EH (cell line): ENCODE measurements around the gene EYA2.
"Not testable (repeated sequence)": the region's sequence is repeated elsewhere in the genome, so short reads cannot be mapped to it uniquely, and the experiment has no call there.

Source experiments
- DNase-seq: peaks from one replicate; pipeline ENCODE4 v3.0.0-alpha.2; 2015; ENCODE audit warnings: low read depth

The EYA2 gene

DNA sequence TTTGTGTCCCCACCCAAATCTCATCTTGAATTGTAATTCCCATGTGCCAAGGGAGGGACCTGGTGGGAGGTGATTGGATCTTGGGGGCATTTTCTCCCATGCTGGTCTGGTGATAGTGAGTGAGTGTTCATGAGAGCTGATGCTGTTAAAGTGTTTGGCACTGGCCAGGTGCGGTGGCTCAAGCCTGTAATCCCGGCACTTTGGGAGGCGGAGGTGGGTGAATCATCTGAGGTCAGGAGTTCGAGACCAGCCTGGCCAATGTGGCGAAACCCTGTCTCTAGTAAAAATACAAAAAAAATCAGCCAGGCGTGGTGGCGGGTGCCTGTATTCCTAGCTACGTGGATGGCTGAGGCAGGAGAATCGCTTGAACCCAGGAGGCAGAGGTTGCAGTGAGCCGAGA lies 37.8 kb downstream of the EYA2 start:
- not testable (repeated sequence) for DNase-seq

GRCh38 chr20:46933150-46933549 lies 38.5 kb downstream of the EYA2 start:
- no peak for DNase-seq

DNA sequence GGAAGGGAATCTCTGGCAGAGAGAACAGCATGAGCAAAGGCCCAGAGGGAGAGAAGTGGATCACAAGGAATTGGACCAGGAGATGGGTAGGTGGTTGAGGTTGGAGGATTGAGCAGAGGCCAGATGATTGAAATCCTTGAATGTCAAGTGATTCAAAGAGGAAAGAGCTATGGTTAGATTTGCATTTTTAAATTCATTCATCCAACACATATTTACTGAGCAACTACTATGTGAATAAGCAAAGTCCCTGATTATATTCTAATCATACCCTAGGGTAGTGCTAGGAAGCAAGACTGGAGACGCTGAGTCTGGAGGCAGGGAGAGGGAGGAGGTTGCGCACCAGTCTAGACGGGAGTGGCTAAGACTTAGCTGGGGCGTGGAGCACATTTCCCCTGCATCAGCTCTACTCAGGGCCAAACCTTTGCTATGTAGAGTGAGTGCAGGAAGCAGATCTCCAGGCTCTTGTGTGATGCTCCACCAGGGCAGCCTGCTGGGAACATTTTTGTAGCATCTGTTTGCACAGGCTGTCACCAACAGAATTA lies 40.2 kb downstream of the EYA2 start:
- DNase-seq: no peak

GRCh38 chr20:46935394-46936017 lies 40.9 kb downstream of the EYA2 start:
- DNase-seq: no peak

DNA sequence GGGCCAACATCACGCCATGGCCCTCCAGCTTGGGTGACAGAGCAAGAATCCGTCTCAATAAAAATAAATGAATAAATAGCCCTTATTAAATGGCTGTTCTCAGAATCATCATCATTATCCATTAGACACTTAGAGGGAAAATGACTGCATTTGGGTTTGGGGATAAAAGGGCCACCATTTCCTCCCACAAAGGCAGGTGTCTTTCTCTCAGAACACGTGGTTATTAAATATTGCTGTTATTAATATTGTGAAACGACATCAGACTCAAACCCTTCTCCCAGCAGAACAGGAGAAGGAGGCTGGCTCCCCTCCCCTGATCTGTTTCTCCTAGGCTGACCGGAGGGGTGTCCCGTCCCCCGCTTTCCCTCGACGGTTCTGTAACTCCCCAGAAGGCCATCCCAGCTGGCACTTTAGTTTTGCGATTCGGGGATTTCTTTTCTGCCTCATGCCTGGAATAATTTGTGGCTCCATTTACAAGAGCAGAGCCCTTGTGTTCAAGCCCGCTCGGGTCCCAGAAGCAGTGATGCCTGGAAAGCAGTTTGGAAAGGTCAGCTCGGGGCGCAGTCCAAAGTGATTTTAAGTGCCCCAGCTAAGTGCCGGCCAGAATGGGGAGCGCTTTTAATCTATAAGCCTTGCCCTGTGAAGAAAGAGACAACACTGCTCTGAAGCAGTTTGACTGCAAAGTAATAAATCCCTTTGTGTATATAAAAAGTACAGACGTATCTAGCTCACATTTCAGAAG lies 41.9 kb downstream of the EYA2 start:
- no peak for DNase-seq

GRCh38 chr20:46937157-46937523 lies 42.5 kb downstream of the EYA2 start:
- no peak for DNase-seq

- DNase-seq: no peak
Measured at GRCh38 chr20:46937533-46938226, 43.0 kb downstream of the EYA2 start.

GRCh38 chr20:46938434-46938833 lies 43.8 kb downstream of the EYA2 start:
- no peak for DNase-seq

DNA sequence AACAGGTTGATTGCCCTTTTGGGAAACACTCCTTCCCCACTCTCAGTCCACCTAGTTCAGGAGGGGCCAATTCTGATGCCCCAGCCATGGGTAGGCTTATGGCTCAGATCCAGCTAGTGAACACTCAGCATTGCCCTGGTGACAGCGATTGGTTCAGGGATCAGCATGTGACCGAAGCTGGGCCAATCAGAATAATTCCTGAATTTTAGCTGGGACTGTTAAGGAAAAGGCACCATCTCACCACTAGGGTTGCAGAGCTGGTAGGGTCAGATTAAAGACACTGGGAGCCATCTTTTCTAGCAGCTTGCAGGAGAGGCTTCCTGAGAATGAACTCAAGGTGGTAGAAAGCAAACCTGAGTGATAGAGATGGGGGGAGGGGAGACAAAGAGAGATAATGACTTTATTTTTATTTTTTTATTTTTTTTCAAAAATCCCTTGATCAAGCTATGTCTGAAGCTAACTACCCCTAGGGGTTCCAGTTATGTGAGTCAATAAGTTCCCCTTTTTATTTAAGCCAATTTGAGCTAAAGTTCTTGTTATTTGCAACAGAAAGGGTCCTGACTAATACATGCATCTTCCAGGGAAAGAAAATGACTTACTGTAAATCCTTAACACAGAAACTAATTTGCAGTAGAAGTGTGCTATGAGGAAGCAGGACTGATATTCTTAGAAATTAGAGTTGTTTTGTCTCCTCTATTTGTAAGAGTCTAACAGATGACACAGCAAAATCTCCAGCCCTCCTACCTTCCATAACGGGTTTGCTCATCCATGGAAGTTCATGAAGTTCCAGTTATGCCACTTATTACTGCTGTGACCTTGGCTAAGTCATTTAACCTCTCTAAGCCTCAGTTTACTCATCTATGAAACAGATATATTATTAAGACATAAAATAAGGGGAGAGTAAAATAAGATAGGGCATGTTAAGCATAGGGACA lies 44.7 kb downstream of the EYA2 start:
- DNase-seq: peak; percentile 21

DNA sequence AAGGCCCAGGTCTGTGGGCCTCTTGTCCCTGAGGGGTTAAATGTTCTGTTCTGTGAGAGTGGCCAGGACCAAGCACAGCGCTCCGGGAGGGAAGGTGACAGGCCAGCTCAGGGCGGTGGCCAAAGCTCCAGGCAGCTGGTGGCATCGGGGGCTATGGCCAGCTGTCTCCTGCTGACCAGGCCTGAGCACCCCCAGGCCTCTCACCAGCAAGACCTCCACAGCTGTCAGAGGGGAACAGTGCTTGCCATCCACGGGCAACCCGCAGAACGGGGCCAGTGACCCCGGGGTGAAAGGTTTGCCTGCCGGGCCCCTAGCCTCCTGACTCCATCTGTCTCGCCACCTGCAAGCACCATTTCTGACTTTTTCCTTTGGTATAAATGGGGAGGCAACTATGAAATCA lies 46.0 kb downstream of the EYA2 start:
- DNase-seq: no peak

GRCh38 chr20:46941404-46941803 lies 46.8 kb downstream of the EYA2 start:
- DNase-seq: no peak

- DNase-seq: no peak
Measured at GRCh38 chr20:46943861-46944591, 49.4 kb downstream of the EYA2 start.

DNA sequence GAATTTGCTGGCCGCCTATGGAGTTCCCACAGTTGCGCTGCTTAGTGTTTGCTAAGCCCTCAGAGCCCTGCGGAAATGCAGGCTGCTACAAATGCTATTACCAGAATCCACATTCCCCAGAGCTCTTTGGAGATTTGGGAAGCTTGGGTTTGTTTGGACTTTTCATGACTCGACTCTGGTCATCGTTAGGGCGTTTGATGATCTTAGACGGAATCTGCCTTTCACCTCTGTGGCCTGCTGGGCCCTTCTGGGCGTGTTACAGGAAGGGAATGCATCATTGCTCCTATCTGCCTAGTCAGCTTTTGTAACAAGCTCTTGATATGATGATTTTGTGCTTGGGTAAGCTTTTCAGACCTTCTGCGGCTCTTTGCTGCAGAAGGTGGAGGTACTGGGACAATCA lies 50.8 kb downstream of the EYA2 start:
- peak; percentile 17 for DNase-seq

- peak; percentile 58 for DNase-seq
Measured at GRCh38 chr20:46946181-46946624, 51.6 kb downstream of the EYA2 start.

GRCh38 chr20:46946796-46947195 lies 52.2 kb downstream of the EYA2 start:
- DNase-seq: peak; percentile 33

GRCh38 chr20:46948081-46948480 lies 53.4 kb downstream of the EYA2 start:
- no peak for DNase-seq

- DNase-seq: no peak
Measured at GRCh38 chr20:46951405-46951804, 56.8 kb downstream of the EYA2 start.

DNA sequence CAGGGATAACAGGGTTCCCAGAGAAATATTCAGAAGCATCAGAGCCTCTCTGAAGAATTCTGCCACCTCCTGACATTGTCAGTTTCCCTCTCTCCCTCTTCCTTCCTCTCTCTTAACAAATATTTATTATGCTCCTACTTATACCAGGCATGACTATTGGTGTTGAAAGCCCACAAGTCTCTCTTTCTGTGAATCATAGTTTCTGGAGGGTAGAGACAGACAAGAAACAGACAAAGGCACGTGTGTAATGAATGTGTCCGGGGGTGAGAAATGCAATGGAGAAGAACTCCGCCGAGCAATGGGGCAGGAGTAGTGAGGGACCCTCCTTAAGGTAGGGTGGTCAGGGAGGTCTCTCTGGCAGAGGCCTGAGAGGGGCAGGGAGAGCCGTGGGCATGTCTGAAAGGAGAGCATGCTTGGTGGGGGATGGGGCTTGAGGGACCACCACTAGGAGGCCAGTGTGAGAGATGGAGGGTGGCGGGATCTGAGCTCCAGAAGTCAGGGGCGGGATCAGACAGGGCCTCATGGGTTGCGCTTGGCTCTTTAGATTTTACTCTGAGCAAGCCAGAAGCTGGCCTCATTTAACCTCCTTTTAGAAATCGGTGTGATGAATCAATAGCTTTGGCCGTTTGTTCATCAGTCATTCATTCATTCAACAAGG lies 57.3 kb downstream of the EYA2 start:
- DNase-seq: no peak

GRCh38 chr20:46953596-46953995 lies 59.0 kb downstream of the EYA2 start:
- no peak for DNase-seq

- peak; percentile 98 for DNase-seq
Measured at GRCh38 chr20:46954490-46955038, 59.9 kb downstream of the EYA2 start.
